Fibroblast of lung (primary cell): Measurements from ENCODE around the gene HOXD4. TPM values are rescaled to one million over a fixed set of nuclear protein-coding genes. Genes with fewer than 3 reads are reported as not detected.
A peak's percentile ranks its signal among the peaks of the same experiment; 100 is the strongest.

Experiments
- DNase-seq, 2 donors: peaks; one replicate each; pipeline versions ENCODE4 v3.0.0 to v3.0.0-alpha.2; 2010; ENCODE audit warnings: low read depth in 2 of 2
- H2AFZ ChIP-seq: 2 replicates; pipeline ENCODE4 v1.5.1; 2012; ENCODE audit warnings: low read length, control low read depth, inconsistent platforms
- H3K27ac ChIP-seq: 2 replicates; pipeline ENCODE4 v1.5.1; 2011; ENCODE audit warnings: low read length, control low read depth; ENCODE audit not compliant: insufficient read depth
- H3K27me3 ChIP-seq: 2 replicates; pipeline ENCODE4 v1.5.1; 2011; ENCODE audit warnings: mild to moderate bottlenecking, low read length; ENCODE audit not compliant: control insufficient read depth, insufficient read depth
- H3K36me3 ChIP-seq: 2 replicates; pipeline ENCODE4 v1.5.1; 2011; ENCODE audit warnings: low read length; ENCODE audit not compliant: control insufficient read depth, insufficient read depth
- H3K4me1 ChIP-seq: 2 replicates; pipeline ENCODE4 v1.5.1; 2011; ENCODE audit warnings: low read length; ENCODE audit not compliant: control insufficient read depth, insufficient read depth; ENCODE audit errors: extremely low read depth
- H3K4me2 ChIP-seq: 2 replicates; pipeline ENCODE4 v1.5.1; 2011; ENCODE audit warnings: low read length, control low read depth; ENCODE audit not compliant: insufficient read depth; ENCODE audit errors: extremely low read depth
- H3K4me3 ChIP-seq, 4 experiments: fragments of 200-600 bp in 1 of 4; sonication (generic) in 1 of 4; replicated peaks in 1 of 4; 2 replicates each; pipeline ENCODE4 v1.5.1; 2011 to 2016; ENCODE audit warnings: low read length in 4 of 4, low read depth in 3 of 4, mild to moderate bottlenecking in 3 of 4, control low read depth in 2 of 4, inconsistent platforms in 1 of 4, mixed read lengths in 1 of 4; ENCODE audit not compliant: insufficient read depth in 1 of 4; ENCODE audit errors: control extremely low read depth in 1 of 4
- H3K79me2 ChIP-seq: 2 replicates; pipeline ENCODE4 v1.5.1; 2012; ENCODE audit warnings: mild to moderate bottlenecking, low read length, inconsistent platforms; ENCODE audit not compliant: control insufficient read depth, insufficient read depth
- H3K9ac ChIP-seq: 2 replicates; pipeline ENCODE4 v1.5.1; 2011; ENCODE audit warnings: mild to moderate bottlenecking, low read length, control low read depth; ENCODE audit not compliant: insufficient read depth
- H3K9me3 ChIP-seq: 2 replicates; pipeline ENCODE4 v1.5.1; 2012; ENCODE audit warnings: low read depth, low read length; ENCODE audit not compliant: control insufficient read depth, insufficient read depth
- H4K20me1 ChIP-seq: 2 replicates; pipeline ENCODE4 v1.5.1; 2011; ENCODE audit warnings: low read length; ENCODE audit not compliant: control insufficient read depth, insufficient read depth; ENCODE audit errors: extremely low read depth
- CTCF ChIP-seq, 2 donors: IDR thresholded peaks in 1 of 2; conservative IDR thresholded peaks in 1 of 2; 1 replicate in 1 of 2; 2 replicates in 1 of 2; pipeline ENCODE4 v1.5.1; 2011 to 2012; ENCODE audit warnings: low read length in 2 of 2, control low read depth in 1 of 2, inconsistent platforms in 1 of 2, low read depth in 1 of 2, mild to moderate bottlenecking in 1 of 2
- EZH2 ChIP-seq: IDR thresholded peaks from 2 replicates; pipeline ENCODE4 v1.5.1; 2012; ENCODE audit warnings: low read length, control low read depth, mild to moderate bottlenecking; ENCODE audit errors: missing control alignments
- polyA plus RNA-seq, 2 donors: library from polyadenylated mRNA; depleted of rRNA in 1 of 2; stranded (reverse) in 1 of 2; unstranded in 1 of 2; fragments of >200 nt; gene quantifications; 2 replicates each; pipeline ENCODE4 v1.2.1, GENCODE V29; 2011 to 2012; ENCODE audit warnings: missing spikeins in 1 of 2
- total RNA-seq: library from RNA; depleted of rRNA; stranded (reverse); fragments of >200 nt; gene quantifications from 2 replicates; pipeline ENCODE4 v1.2.1, GENCODE V29; 2014

HOXD4 gene
- total and polyA plus RNA-seq, 2 donors (not counting 1 experiment from before 2014, with no cell fraction given) = not detected

GRCh38 chr2:176103194-176103593 lies 48.2 kb upstream of the HOXD4 start:
- Histone ChIP-seq H2AFZ (no peak overlapping the region), H3K27me3 (peaks cover 82% of the 10 kb centered on the region), H3K36me3 (no peaks in the 10 kb centered on the region), H3K27ac (no peak overlapping the region), H3K9me3 (no peaks in the 10 kb centered on the region), H3K4me2 (no peak overlapping the region), H4K20me1 (no peaks in the 10 kb centered on the region), H3K9ac (no peak overlapping the region), H3K4me3 (no peak overlapping the region), H3K79me2 (no peaks in the 10 kb centered on the region), H3K4me1 (no peaks in the 10 kb centered on the region)
- DNase-seq = no peak
- TF ChIP-seq EZH2 = no peak
- no peak for TF ChIP-seq CTCF (conservative IDR thresholded peaks at IDR 0.05 in 1 of 2, IDR thresholded peaks at IDR 0.05 in 1 of 2; ENCODE audit: low read depth in 1 of 2, low read length in 2 of 2)

DNA sequence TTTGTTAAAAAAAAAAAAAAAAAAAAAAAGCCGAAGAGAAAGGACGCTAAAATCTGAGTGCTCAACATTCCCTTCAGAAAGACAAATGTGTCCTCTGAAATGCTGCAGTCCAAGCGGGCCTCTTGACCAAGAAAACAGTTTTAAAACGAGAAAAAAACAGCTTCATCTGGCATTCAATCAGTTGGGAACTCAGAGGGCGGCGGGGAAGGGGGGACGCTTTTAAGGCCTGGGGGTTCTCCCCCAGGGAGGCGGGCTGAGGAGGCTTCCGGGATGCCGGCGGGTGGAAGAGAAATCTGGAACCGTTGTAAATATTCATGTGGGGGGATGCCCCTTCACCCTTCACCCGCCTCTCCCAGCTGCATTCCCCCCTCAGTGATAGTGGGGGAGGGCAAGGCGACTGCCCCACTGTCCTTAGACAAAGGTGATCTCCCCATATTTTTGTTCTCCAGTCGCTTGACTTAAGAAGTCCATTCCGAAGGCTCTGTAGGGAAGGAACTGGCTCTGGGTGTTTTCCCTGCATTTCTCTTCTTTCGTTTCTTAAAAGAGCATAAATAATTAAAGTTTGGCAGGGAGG lies 47.5 kb upstream of the HOXD4 start:
- Histone ChIP-seq H3K4me1 (no peaks in the 10 kb centered on the region), H2AFZ (no peak overlapping the region), H3K4me3 (no peak overlapping the region), H3K27ac (no peak overlapping the region), H3K9ac (no peak overlapping the region), H3K27me3 (peaks cover 79% of the 10 kb centered on the region), H3K4me2 (no peak overlapping the region), H3K9me3 (no peaks in the 10 kb centered on the region), H3K36me3 (no peaks in the 10 kb centered on the region), H3K79me2 (no peaks in the 10 kb centered on the region), H4K20me1 (no peaks in the 10 kb centered on the region)
- no peak for TF ChIP-seq CTCF (conservative IDR thresholded peaks at IDR 0.05 in 1 of 2, IDR thresholded peaks at IDR 0.05 in 1 of 2; ENCODE audit: low read depth in 1 of 2, low read length in 2 of 2)
- TF ChIP-seq EZH2 = no peak
- DNase-seq = no peak

GRCh38 chr2:176104316-176105077 lies 46.9 kb upstream of the HOXD4 start:
- Histone ChIP-seq H3K4me1 (no peaks in the 10 kb centered on the region), H3K4me3 (no peak overlapping the region), H3K79me2 (no peaks in the 10 kb centered on the region), H3K27ac (no peak overlapping the region), H3K36me3 (no peaks in the 10 kb centered on the region), H2AFZ (no peak overlapping the region), H4K20me1 (no peaks in the 10 kb centered on the region), H3K4me2 (no peak overlapping the region), H3K9ac (no peak overlapping the region), H3K9me3 (no peaks in the 10 kb centered on the region), H3K27me3 (peaks cover 79% of the 10 kb centered on the region)
- TF ChIP-seq CTCF (conservative IDR thresholded peaks at IDR 0.05 in 1 of 2, IDR thresholded peaks at IDR 0.05 in 1 of 2; ENCODE audit: low read depth in 1 of 2, low read length in 2 of 2) = no peak
- TF ChIP-seq EZH2 = peak; percentile 80
- DNase-seq = no peak
